ENCODE results near the gene RGL2.
A peak's percentile ranks its signal among the peaks of the same experiment; 100 is the strongest.

The RGL2 gene

GRCh38 chr6:33320315-33321181 is 21.8 kb upstream of the RGL2 start:
- no peaks in the 10 kb centered on the region for H3K27me3 ChIP-seq (ENCODE audit: insufficient read depth, low read length)
- H2AFZ ChIP-seq (ENCODE audit: low read length), result no peak overlapping the region
- no peak for TF ChIP-seq EZH2 (IDR thresholded peaks at IDR 0.05; ENCODE audit: borderline replicate concordance, low read length)
- TF ChIP-seq, protein P1, sequence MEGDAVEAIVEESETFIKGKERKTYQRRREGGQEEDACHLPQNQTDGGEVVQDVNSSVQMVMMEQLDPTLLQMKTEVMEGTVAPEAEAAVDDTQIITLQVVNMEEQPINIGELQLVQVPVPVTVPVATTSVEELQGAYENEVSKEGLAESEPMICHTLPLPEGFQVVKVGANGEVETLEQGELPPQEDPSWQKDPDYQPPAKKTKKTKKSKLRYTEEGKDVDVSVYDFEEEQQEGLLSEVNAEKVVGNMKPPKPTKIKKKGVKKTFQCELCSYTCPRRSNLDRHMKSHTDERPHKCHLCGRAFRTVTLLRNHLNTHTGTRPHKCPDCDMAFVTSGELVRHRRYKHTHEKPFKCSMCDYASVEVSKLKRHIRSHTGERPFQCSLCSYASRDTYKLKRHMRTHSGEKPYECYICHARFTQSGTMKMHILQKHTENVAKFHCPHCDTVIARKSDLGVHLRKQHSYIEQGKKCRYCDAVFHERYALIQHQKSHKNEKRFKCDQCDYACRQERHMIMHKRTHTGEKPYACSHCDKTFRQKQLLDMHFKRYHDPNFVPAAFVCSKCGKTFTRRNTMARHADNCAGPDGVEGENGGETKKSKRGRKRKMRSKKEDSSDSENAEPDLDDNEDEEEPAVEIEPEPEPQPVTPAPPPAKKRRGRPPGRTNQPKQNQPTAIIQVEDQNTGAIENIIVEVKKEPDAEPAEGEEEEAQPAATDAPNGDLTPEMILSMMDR (IDR thresholded peaks at IDR 0.05; ENCODE audit: low read length), result no peak
- H3K9me2 ChIP-seq (ENCODE audit: low read depth, low read length), result no peaks in the 10 kb centered on the region
- peak overlapping the region; percentile 83 for H3K4me3 ChIP-seq (ENCODE audit: low read depth, low read length, poor library complexity, severe bottlenecking)
- peak overlapping the region; percentile 97 for H3K27ac ChIP-seq (ENCODE audit: low read depth, low read length, poor library complexity, severe bottlenecking)
- H4K20me1 ChIP-seq (ENCODE audit: insufficient read depth, low read length), result no peaks in the 10 kb centered on the region
- H3K9me3 ChIP-seq (ENCODE audit: low read length), result no peaks in the 10 kb centered on the region
- H3F3A ChIP-seq (ENCODE audit: insufficient read depth, low read length), result peaks cover 8% of the 10 kb centered on the region; the same call in 1 of the 2 replicates
- H3K36me3 ChIP-seq (ENCODE audit: insufficient read depth, low read length), result peaks cover 32% of the 10 kb centered on the region
- H3K79me2 ChIP-seq (ENCODE audit: insufficient read depth, low read length), result peaks cover 10% of the 10 kb centered on the region; the same call in 1 of the 2 replicates
- H3K4me1 ChIP-seq (ENCODE audit: insufficient read depth, low read length, severe bottlenecking), result peaks cover 65% of the 10 kb centered on the region
- H3K4me2 ChIP-seq (ENCODE audit: low read length), result peak overlapping the region; percentile 93
- H3K9ac ChIP-seq (ENCODE audit: low read length), result peak overlapping the region; percentile 95

DNA sequence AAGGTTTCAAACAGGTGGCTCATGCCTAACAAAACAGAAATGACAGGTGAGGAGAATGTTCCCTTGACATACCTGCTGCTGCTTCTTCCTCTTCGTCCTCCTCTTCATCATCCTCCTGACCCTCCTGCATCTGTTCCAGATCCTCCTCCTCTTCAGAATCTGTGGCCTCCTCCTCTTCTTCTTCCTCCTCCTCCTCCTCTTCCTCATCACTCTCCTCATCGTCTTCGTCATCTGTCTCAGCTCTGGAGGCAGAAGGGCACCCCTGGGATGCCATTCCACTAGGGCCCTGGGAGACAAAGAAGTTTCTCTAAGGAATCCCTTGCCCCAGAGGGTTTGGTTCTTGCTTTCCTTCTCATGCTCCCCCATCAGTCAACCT is 21.2 kb upstream of the RGL2 start:
- Histone ChIP-seq H4K20me1 (ENCODE audit: insufficient read depth, low read length) (no peaks in the 10 kb centered on the region), H3K27me3 (ENCODE audit: insufficient read depth, low read length) (no peaks in the 10 kb centered on the region), H3K79me2 (ENCODE audit: insufficient read depth, low read length) (peaks cover 10% of the 10 kb centered on the region; the same call in 1 of the 2 replicates), H3K27ac (ENCODE audit: low read depth, low read length, poor library complexity, severe bottlenecking) (peak overlapping the region; percentile 97), H3K9ac (ENCODE audit: low read length) (no peak overlapping the region), H2AFZ (ENCODE audit: low read length) (no peak overlapping the region), H3K4me3 (ENCODE audit: low read depth, low read length, poor library complexity, severe bottlenecking) (no peak overlapping the region), H3K36me3 (ENCODE audit: insufficient read depth, low read length) (peaks cover 32% of the 10 kb centered on the region), H3K9me2 (ENCODE audit: low read depth, low read length) (no peaks in the 10 kb centered on the region), H3K4me2 (ENCODE audit: low read length) (peak overlapping the region; percentile 93; the same call in 1 of the 2 replicates), H3F3A (ENCODE audit: insufficient read depth, low read length) (peaks cover 8% of the 10 kb centered on the region; the same call in 1 of the 2 replicates), H3K9me3 (ENCODE audit: low read length) (no peaks in the 10 kb centered on the region), H3K4me1 (ENCODE audit: insufficient read depth, low read length, severe bottlenecking) (peaks cover 59% of the 10 kb centered on the region)
- TF ChIP-seq, protein P1 (IDR thresholded peaks at IDR 0.05; ENCODE audit: low read length), result no peak
- no peak for TF ChIP-seq EZH2 (IDR thresholded peaks at IDR 0.05; ENCODE audit: borderline replicate concordance, low read length)

DNA sequence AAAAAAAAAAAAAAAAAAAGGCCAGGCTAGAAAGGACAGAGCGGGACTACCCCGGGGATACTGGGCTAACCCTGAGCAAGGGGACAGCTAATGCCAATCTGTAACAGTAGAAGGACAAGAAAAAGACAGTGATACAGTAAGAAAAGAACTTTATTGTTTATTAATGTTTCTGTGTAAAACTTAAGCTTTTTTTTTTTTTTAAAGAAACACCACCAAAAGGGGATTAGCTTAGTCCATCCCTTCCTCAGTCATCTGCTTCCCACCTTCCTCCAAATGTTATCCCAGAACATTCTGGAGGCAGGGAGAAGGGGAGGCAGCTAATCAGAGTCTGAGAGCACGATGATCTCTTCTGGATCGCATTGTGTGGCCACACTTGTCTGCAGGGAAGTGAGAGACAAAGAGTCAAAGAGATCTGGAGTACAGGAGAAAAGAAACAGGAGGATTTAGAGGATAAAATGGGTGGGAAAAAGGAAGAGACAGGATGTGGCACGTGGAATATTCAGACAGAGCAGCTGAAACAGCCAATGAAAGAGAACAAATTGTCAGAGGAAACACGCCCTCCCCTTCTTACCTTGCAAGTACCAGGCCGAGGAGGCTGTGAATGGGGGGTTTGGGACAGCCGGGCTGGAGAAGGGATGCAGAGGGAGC is 19.8 kb upstream of the RGL2 start:
- Histone ChIP-seq H3K9me2 (ENCODE audit: low read depth, low read length) (no peaks in the 10 kb centered on the region), H4K20me1 (ENCODE audit: insufficient read depth, low read length) (no peaks in the 10 kb centered on the region), H3K27me3 (ENCODE audit: insufficient read depth, low read length) (no peaks in the 10 kb centered on the region), H3K36me3 (ENCODE audit: insufficient read depth, low read length) (peaks cover 32% of the 10 kb centered on the region), H3K27ac (ENCODE audit: low read depth, low read length, poor library complexity, severe bottlenecking) (peak overlapping the region; percentile 97), H3K4me1 (ENCODE audit: insufficient read depth, low read length, severe bottlenecking) (peaks cover 53% of the 10 kb centered on the region), H3K9ac (ENCODE audit: low read length) (peak overlapping the region; percentile 54), H2AFZ (ENCODE audit: low read length) (no peak overlapping the region), H3F3A (ENCODE audit: insufficient read depth, low read length) (peaks cover 4% of the 10 kb centered on the region; the same call in 1 of the 2 replicates), H3K4me2 (ENCODE audit: low read length) (peak overlapping the region; percentile 93), H3K4me3 (ENCODE audit: low read depth, low read length, poor library complexity, severe bottlenecking) (peak overlapping the region; percentile 66), H3K9me3 (ENCODE audit: low read length) (no peaks in the 10 kb centered on the region), H3K79me2 (ENCODE audit: insufficient read depth, low read length) (peaks cover 10% of the 10 kb centered on the region; the same call in 1 of the 2 replicates)
- TF ChIP-seq, protein P1 (IDR thresholded peaks at IDR 0.05; ENCODE audit: low read length), result no peak
- no peak for TF ChIP-seq EZH2 (IDR thresholded peaks at IDR 0.05; ENCODE audit: borderline replicate concordance, low read length)

All from OCI-LY1 (cell line).